DND-41 (cell line): ENCODE data around the gene CC2D1A.

ENCODE experiments used
- EZH2 ChIP-seq: IDR thresholded peaks from 3 replicates; pipeline ENCODE4 v1.6.1; 2012; ENCODE audit warnings: borderline replicate concordance, low read depth, mild to moderate bottlenecking, moderate library complexity, low read length, inconsistent platforms; ENCODE audit not compliant: severe bottlenecking
- TF ChIP-seq, protein P1 (sequence below): IDR thresholded peaks from 2 replicates; pipeline ENCODE4 v1.5.1; 2012; ENCODE audit warnings: borderline replicate concordance, low read length, moderate library complexity, mild to moderate bottlenecking; ENCODE audit not compliant: poor library complexity, severe bottlenecking; ENCODE audit errors: extremely low read depth

DNA sequence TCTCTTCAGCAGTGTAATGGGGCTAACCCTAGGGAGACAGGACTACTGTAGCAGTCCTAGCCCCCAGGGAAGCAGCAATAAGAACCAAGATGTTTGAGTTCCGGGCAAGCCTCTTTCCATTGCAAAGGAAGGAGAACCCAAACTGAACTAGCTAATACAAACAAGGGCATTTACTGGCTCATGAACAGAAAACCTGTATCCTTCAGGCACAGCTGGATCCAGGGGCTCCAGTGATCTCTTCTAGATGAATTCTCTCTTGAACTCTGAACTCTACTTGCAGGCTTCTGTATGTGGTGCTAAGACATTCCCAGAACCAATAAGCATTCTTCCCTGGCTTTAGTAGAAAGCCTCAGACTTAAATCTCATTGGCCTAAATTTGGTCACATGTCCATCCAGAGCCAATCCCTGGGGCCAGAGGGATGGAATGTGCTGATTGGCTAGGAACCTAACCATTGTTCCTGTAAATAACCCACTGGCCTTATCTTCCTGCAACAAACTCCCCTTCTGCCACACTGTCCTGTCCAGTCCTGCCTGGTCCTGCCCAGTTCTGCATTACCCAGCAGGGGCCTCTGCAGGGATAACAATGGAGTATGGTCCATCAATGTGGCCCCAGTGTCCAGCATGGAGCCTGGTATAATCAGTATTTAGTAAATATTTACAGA, 36.2 kb downstream of the CC2D1A start:
- TF ChIP-seq, protein P1, sequence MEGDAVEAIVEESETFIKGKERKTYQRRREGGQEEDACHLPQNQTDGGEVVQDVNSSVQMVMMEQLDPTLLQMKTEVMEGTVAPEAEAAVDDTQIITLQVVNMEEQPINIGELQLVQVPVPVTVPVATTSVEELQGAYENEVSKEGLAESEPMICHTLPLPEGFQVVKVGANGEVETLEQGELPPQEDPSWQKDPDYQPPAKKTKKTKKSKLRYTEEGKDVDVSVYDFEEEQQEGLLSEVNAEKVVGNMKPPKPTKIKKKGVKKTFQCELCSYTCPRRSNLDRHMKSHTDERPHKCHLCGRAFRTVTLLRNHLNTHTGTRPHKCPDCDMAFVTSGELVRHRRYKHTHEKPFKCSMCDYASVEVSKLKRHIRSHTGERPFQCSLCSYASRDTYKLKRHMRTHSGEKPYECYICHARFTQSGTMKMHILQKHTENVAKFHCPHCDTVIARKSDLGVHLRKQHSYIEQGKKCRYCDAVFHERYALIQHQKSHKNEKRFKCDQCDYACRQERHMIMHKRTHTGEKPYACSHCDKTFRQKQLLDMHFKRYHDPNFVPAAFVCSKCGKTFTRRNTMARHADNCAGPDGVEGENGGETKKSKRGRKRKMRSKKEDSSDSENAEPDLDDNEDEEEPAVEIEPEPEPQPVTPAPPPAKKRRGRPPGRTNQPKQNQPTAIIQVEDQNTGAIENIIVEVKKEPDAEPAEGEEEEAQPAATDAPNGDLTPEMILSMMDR = no peak
- TF ChIP-seq EZH2 = no peak
